HCT116 (cell line): Measurements from ENCODE around the gene RAVER2. TPM values are rescaled to one million over a fixed set of nuclear protein-coding genes. Genes with fewer than 3 reads are reported as not detected.
"Not testable (repeated sequence)": the region's sequence is repeated elsewhere in the genome, so short reads cannot be mapped to it uniquely, and the experiment has no call there.

Experiments used
- ATAC-seq: fragments of 200-7000 bp; cut with Tn5 transposase; 2 replicates; pipeline ENCODE4 v1.9.1; 2020; ENCODE audit warnings: mild to moderate bottlenecking, moderate library complexity
- BruUV-seq: library from RNA; stranded (reverse); fragments of 400-500 nt; replicated peaks from 2 replicates; lab custom pipeline; 2021; lab: Mats Ljungman, UMichigan
- CTCF ChIA-PET: fragments of 300-600 bp; sonication (Branson Sonifier 250); formaldehyde crosslinking; loops from one replicate; lab custom pipeline; 2021; ENCODE audit warnings: antibody characterized with exemption; lab: Charles Lee
- POLR2A ChIA-PET: fragments of 300-600, 350-600 bp; sonication (Branson Sonifier 250); formaldehyde crosslinking; loops from one replicate; lab custom pipeline; 2021; ENCODE audit warnings: antibody characterized with exemption; lab: Charles Lee
- RAD21 ChIA-PET, 2 experiments: fragments of 300-600 bp; sonication (Branson Sonifier 250); formaldehyde crosslinking; loops; one replicate each; lab custom pipeline; 2023; ENCODE audit warnings: low total read pairs in 2 of 2; ENCODE audit not compliant: uncharacterized antibody in 2 of 2, unreplicated experiment in 2 of 2, low non-redundant PET in 1 of 2; lab: Charles Lee
- DNase-seq: peaks from one replicate; pipeline ENCODE4 v3.0.0-alpha.2; 2010; ENCODE audit warnings: low read depth, low spot score
- H2AFZ ChIP-seq: fragments of 200-600 bp; shearing (Covaris generic), sonication (generic); 2 replicates; pipeline ENCODE4 v1.6.1; 2017; ENCODE audit warnings: low read depth, mixed run types, mixed read lengths, antibody characterized with exemption, low read length; ENCODE audit not compliant: poor library complexity, severe bottlenecking
- H3K27ac ChIP-seq: 2 replicates; pipeline ENCODE4 v1.5.1; 2012; ENCODE audit warnings: low read depth, low read length
- H3K27me3 ChIP-seq: fragments of 200-600 bp; sonication (generic); 2 replicates; pipeline ENCODE4 v1.6.1; 2016; ENCODE audit warnings: mixed run types, low read length, mixed read lengths; ENCODE audit not compliant: insufficient read depth
- H3K36me3 ChIP-seq, 2 experiments: fragments of 200-500 bp in 1 of 2; fragments of 200-600 bp in 1 of 2; sonication (Bioruptor generic) in 1 of 2; sonication (generic) in 1 of 2; 2 replicates each; pipeline versions ENCODE4 v1.5.1 to v1.6.1; 2014 to 2016; ENCODE audit warnings: low read length in 2 of 2, inconsistent platforms in 1 of 2, mixed read lengths in 1 of 2, mixed run types in 1 of 2; ENCODE audit not compliant: insufficient read depth in 2 of 2, control insufficient read depth in 1 of 2
- H3K4me1 ChIP-seq, 2 experiments: fragments of 200-600 bp in 1 of 2; sonication (generic) in 1 of 2; 2 replicates each; pipeline versions ENCODE4 v1.5.1 to v1.6.1; 2012 to 2017; ENCODE audit warnings: low read length in 2 of 2, inconsistent platforms in 1 of 2, mild to moderate bottlenecking in 1 of 2, mixed read lengths in 1 of 2, mixed run types in 1 of 2, moderate library complexity in 1 of 2; ENCODE audit not compliant: insufficient read depth in 2 of 2, control insufficient read depth in 1 of 2
- H3K4me2 ChIP-seq: fragments of 200-600 bp; sonication (generic); 2 replicates; pipeline ENCODE4 v1.6.1; 2017; ENCODE audit warnings: mixed run types, low read length, mixed read lengths
- H3K4me3 ChIP-seq, 2 experiments: fragments of 200-600 bp in 1 of 2; sonication (generic) in 1 of 2; replicated peaks in 1 of 2; 2 replicates each; pipeline ENCODE4 v1.5.1; 2011 to 2016; ENCODE audit warnings: low read length in 2 of 2, control low read depth in 1 of 2, low read depth in 1 of 2, mild to moderate bottlenecking in 1 of 2, mixed read lengths in 1 of 2, mixed run types in 1 of 2
- H3K79me2 ChIP-seq: fragments of 200-600 bp; sonication (generic); 2 replicates; pipeline ENCODE4 v1.6.1; 2017; ENCODE audit warnings: mild to moderate bottlenecking, mixed run types, low read length, moderate library complexity, mixed read lengths; ENCODE audit not compliant: insufficient read depth
- H3K9ac ChIP-seq: fragments of 200-600 bp; sonication (generic); 2 replicates; pipeline ENCODE4 v1.6.1; 2016; ENCODE audit warnings: low read length, mixed read lengths
- H3K9me2 ChIP-seq: fragments of 200-600 bp; sonication (generic), shearing (Covaris generic); 2 replicates; pipeline ENCODE4 v1.6.1; 2017; ENCODE audit warnings: mixed run types, mild to moderate bottlenecking, moderate library complexity; ENCODE audit not compliant: insufficient read depth
- H3K9me3 ChIP-seq, 2 experiments: fragments of 200-500 bp in 1 of 2; fragments of 200-600 bp in 1 of 2; sonication (Bioruptor generic) in 1 of 2; sonication (generic) in 1 of 2; 2 replicates each; pipeline ENCODE4 v1.6.1; 2014 to 2017; ENCODE audit warnings: low read length in 2 of 2, mixed read lengths in 2 of 2, inconsistent platforms in 1 of 2, low read depth in 1 of 2, mild to moderate bottlenecking in 1 of 2, mixed run types in 1 of 2, moderate library complexity in 1 of 2; ENCODE audit not compliant: control insufficient read depth in 1 of 2, insufficient read depth in 1 of 2
- H4K20me1 ChIP-seq: fragments of 200-600 bp; sonication (generic), shearing (Covaris generic); 2 replicates; pipeline ENCODE4 v1.6.1; 2017; ENCODE audit warnings: mixed run types, mild to moderate bottlenecking, moderate library complexity; ENCODE audit not compliant: insufficient read depth
- EZH2 ChIP-seq: fragments of 200-600 bp; sonication (generic); IDR thresholded peaks from 2 replicates; pipeline ENCODE4 v1.6.1; 2017; ENCODE audit warnings: antibody characterized with exemption, mixed run types
- FOSL1 ChIP-seq: IDR thresholded peaks from 2 replicates; pipeline ENCODE4 v1.6.1; 2012; ENCODE audit warnings: low read depth
- JUND ChIP-seq: IDR thresholded peaks from 2 replicates; pipeline ENCODE4 v1.6.1; 2012
- ZFX ChIP-seq: fragments of 450-650 bp; IDR thresholded peaks from 2 replicates; pipeline ENCODE4 v1.6.1; 2017
- intact Hi-C: fragments of 100-400 bp; cut with micrococcal nuclease; formaldehyde crosslinking; loops from 2 replicates; pipeline ENCODE4 v1.10.0; 2022
- total RNA-seq: library from RNA; stranded (reverse); gene quantifications from one replicate; pipeline ENCODE4 v1.2.1, GENCODE V29; 2021; ENCODE audit not compliant: unreplicated experiment
- TF ChIP-seq, protein P1 (sequence below): IDR thresholded peaks from 2 replicates; pipeline ENCODE4 v1.6.1; 2011; ENCODE audit warnings: mild to moderate bottlenecking, low read length, moderate library complexity; ENCODE audit not compliant: insufficient replicate concordance; ENCODE audit errors: extremely low read depth
- TF ChIP-seq, protein P2 (sequence below): IDR thresholded peaks from 2 replicates; pipeline ENCODE4 v1.6.1; 2012
- TF ChIP-seq, protein P3 (sequence below): IDR thresholded peaks from 2 replicates; pipeline ENCODE4 v1.6.1; 2012
- TF ChIP-seq, protein P4 (sequence below), 3 experiments: fragments of 200-600 bp in 1 of 3; sonication (generic) in 1 of 3; IDR thresholded peaks in 2 of 3; conservative IDR thresholded peaks in 1 of 3; 2 replicates each; pipeline ENCODE4 v1.5.1; 2012 to 2017; ENCODE audit warnings: low read depth in 2 of 3, low read length in 2 of 3, antibody characterized with exemption in 1 of 3, borderline replicate concordance in 1 of 3, control low read depth in 1 of 3, mild to moderate bottlenecking in 1 of 3, mixed read lengths in 1 of 3, mixed run types in 1 of 3, moderate library complexity in 1 of 3; ENCODE audit not compliant: insufficient read depth in 1 of 3

The RAVER2 gene
- total RNA-seq, 1 experiment from 2014 or later = 23.2 TPM

DNA sequence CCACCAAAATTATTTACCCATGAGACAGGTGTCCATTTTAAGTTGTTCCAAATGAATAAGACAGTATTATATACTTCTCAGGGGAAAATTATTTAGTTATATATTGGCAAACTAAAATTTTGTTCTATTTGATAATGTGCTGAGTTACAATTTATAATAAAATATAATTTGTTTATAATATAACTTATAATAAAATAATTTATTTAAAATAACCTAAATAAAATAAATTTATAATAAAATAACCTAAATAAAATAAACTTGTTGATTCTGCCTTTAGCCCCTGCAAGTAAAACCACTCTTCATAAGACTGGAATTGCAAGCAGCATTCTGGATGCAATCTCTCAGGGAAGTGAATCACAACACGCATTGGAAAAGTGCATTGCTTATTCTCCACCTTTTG lies 69.6 kb downstream of the RAVER2 start:
- Histone ChIP-seq H3K9me2 (no peaks in the 10 kb centered on the region), H3K79me2 (no peaks in the 10 kb centered on the region), H3K27ac (no peak overlapping the region), H3K4me2 (no peak overlapping the region), H3K9ac (no peak overlapping the region), H3K4me3 (no peak overlapping the region), H3K36me3 (no peaks in the 10 kb centered on the region), H4K20me1 (no peaks in the 10 kb centered on the region), H3K4me1 (no peaks in the 10 kb centered on the region), H3K27me3 (no peaks in the 10 kb centered on the region), H2AFZ (no peak overlapping the region), H3K9me3 (no peaks in the 10 kb centered on the region)
- BruUV-seq = no TSS peak
- intact Hi-C loops = no loop called here
- CTCF ChIA-PET = no interaction called here
- POLR2A ChIA-PET = no interaction called here
- ATAC-seq = no peak
- TF ChIP-seq ZFX (no peak), FOSL1 (no peak), EZH2 (no peak), JUND (no peak)
- TF ChIP-seq, protein P1, sequence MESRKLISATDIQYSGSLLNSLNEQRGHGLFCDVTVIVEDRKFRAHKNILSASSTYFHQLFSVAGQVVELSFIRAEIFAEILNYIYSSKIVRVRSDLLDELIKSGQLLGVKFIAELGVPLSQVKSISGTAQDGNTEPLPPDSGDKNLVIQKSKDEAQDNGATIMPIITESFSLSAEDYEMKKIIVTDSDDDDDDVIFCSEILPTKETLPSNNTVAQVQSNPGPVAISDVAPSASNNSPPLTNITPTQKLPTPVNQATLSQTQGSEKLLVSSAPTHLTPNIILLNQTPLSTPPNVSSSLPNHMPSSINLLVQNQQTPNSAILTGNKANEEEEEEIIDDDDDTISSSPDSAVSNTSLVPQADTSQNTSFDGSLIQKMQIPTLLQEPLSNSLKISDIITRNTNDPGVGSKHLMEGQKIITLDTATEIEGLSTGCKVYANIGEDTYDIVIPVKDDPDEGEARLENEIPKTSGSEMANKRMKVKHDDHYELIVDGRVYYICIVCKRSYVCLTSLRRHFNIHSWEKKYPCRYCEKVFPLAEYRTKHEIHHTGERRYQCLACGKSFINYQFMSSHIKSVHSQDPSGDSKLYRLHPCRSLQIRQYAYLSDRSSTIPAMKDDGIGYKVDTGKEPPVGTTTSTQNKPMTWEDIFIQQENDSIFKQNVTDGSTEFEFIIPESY = no peak
- TF ChIP-seq, protein P2, sequence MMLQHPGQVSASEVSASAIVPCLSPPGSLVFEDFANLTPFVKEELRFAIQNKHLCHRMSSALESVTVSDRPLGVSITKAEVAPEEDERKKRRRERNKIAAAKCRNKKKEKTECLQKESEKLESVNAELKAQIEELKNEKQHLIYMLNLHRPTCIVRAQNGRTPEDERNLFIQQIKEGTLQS = no peak
- TF ChIP-seq, protein P3, sequence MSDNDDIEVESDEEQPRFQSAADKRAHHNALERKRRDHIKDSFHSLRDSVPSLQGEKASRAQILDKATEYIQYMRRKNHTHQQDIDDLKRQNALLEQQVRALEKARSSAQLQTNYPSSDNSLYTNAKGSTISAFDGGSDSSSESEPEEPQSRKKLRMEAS = no peak
- TF ChIP-seq, protein P4, sequence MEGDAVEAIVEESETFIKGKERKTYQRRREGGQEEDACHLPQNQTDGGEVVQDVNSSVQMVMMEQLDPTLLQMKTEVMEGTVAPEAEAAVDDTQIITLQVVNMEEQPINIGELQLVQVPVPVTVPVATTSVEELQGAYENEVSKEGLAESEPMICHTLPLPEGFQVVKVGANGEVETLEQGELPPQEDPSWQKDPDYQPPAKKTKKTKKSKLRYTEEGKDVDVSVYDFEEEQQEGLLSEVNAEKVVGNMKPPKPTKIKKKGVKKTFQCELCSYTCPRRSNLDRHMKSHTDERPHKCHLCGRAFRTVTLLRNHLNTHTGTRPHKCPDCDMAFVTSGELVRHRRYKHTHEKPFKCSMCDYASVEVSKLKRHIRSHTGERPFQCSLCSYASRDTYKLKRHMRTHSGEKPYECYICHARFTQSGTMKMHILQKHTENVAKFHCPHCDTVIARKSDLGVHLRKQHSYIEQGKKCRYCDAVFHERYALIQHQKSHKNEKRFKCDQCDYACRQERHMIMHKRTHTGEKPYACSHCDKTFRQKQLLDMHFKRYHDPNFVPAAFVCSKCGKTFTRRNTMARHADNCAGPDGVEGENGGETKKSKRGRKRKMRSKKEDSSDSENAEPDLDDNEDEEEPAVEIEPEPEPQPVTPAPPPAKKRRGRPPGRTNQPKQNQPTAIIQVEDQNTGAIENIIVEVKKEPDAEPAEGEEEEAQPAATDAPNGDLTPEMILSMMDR (IDR thresholded peaks at IDR 0.05 in 2 of 3, conservative IDR thresholded peaks at IDR 0.05 in 1 of 3; ENCODE audit: borderline replicate concordance in 1 of 3, insufficient read depth in 1 of 3, low read depth in 2 of 3, low read length in 2 of 3) = no peak
- RAD21 ChIA-PET = no interaction called here
- no peak for DNase-seq

DNA sequence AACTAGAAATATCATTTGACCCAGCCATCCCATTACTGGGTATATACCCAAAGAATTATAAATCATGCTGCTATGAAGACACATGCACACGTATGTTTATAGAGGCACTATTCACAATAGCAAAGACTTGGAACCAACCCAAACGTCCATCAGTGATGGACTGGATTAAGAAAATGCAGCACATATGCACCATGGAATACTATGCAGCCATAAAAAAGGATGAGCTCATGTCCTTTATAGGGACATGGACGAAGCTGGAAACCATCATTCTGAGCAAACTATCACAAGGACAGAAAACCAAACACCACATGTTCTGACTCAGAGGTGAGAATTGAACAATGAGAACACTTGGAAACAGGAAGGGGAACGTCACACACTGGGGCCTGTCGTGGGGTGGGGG lies 72.5 kb downstream of the RAVER2 start:
- H3K9ac ChIP-seq, H2AFZ ChIP-seq, DNase-seq, CTCF ChIA-PET, H4K20me1 ChIP-seq, H3K9me3 ChIP-seq, H3K36me3 ChIP-seq, ATAC-seq, RAD21 ChIA-PET, H3K27ac ChIP-seq, H3K4me3 ChIP-seq, H3K79me2 ChIP-seq, H3K4me1 ChIP-seq, BruUV-seq, H3K9me2 ChIP-seq, H3K4me2 ChIP-seq, POLR2A ChIA-PET, intact Hi-C loops, H3K27me3 ChIP-seq: not testable (repeated sequence)

DNA sequence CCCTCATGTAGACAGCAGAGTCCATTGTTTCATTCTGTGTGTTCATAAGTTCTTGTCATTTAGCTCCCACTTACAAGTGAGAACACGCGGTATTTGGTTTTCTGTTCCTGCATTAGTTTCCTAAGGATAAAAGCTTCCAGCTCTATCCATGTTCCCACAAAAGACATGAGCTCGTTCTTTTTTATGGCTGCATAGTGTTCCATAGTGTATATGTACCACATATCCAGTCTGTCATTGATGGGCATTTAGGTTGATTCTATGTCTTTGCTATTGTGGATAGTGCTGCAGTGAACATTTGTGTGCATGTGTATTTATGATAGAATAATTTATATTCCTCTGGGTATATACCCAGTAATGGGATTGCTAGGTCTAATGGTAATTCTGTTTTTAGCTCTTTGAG lies 75.7 kb downstream of the RAVER2 start:
- H3K4me2 ChIP-seq, H3K9me2 ChIP-seq, DNase-seq, H3K27ac ChIP-seq, ATAC-seq, RAD21 ChIA-PET, BruUV-seq, H3K27me3 ChIP-seq, H4K20me1 ChIP-seq, H3K4me3 ChIP-seq, H3K9me3 ChIP-seq, H3K9ac ChIP-seq, H2AFZ ChIP-seq, H3K4me1 ChIP-seq, H3K79me2 ChIP-seq, POLR2A ChIA-PET, CTCF ChIA-PET, H3K36me3 ChIP-seq: not testable (repeated sequence)
- intact Hi-C loops = loop anchor here (10.0 kb wide), 1 partner anchor 346 kb away; the partner anchor contains the start of gene CACHD1
